Neutrophil (primary cell): ENCODE results near the gene ENAH.

Source experiments
- H3K27ac ChIP-seq: fragments of 200-600 bp; sonication (generic); 2 replicates; pipeline ENCODE4 v1.5.1; 2016; ENCODE audit warnings: mild to moderate bottlenecking, moderate library complexity
- H3K27me3 ChIP-seq: fragments of 200-600 bp; sonication (generic); 2 replicates; pipeline ENCODE4 v1.6.0; 2016; ENCODE audit warnings: mild to moderate bottlenecking
- H3K36me3 ChIP-seq: fragments of 200-600 bp; sonication (generic); 2 replicates; pipeline ENCODE4 v1.5.1; 2017
- H3K4me1 ChIP-seq, 2 experiments: fragments of 200-600 bp in 1 of 2; sonication (generic) in 1 of 2; 1 replicate in 1 of 2; 2 replicates in 1 of 2; pipeline versions ENCODE4 v1.5.1 to v1.6.1; 2013 to 2016; ENCODE audit warnings: low read depth in 1 of 2, low read length in 1 of 2, mild to moderate bottlenecking in 1 of 2, moderate library complexity in 1 of 2; ENCODE audit not compliant: control insufficient read depth in 1 of 2, insufficient read depth in 1 of 2
- H3K4me3 ChIP-seq, 2 experiments: fragments of 200-600 bp in 1 of 2; sonication (generic) in 1 of 2; 1 replicate in 1 of 2; 2 replicates in 1 of 2; pipeline ENCODE4 v1.5.1; 2013 to 2016; ENCODE audit warnings: low read depth in 1 of 2, low read length in 1 of 2, mild to moderate bottlenecking in 1 of 2, moderate library complexity in 1 of 2
- H3K9me3 ChIP-seq: fragments of 200-600 bp; sonication (generic); 2 replicates; pipeline ENCODE4 v1.5.1; 2016
- CTCF ChIP-seq: fragments of 200-600 bp; sonication (generic); IDR thresholded peaks from 2 replicates; pipeline ENCODE4 v1.5.1; 2016; ENCODE audit warnings: antibody characterized with exemption

ENAH gene

GRCh38 chr1:225611537-225612223 lies 41.2 kb downstream of the ENAH start:
- H3K9me3 ChIP-seq, result no peaks in the 10 kb centered on the region

GRCh38 chr1:225610539-225610938 lies 42.4 kb downstream of the ENAH start:
- TF ChIP-seq CTCF, result no peak
- Histone ChIP-seq H3K4me1 (no peaks in the 10 kb centered on the region), H3K4me3 (no peak overlapping the region), H3K36me3 (no peaks in the 10 kb centered on the region), H3K27ac (no peak overlapping the region), H3K27me3 (no peaks in the 10 kb centered on the region), H3K9me3 (no peaks in the 10 kb centered on the region)

More at GRCh38 chr1:225611537-225612223, 41.2 kb downstream of the ENAH start:
- TF ChIP-seq CTCF, result no peak
- Histone ChIP-seq H3K4me3 (no peak overlapping the region), H3K36me3 (no peaks in the 10 kb centered on the region), H3K4me1 (no peaks in the 10 kb centered on the region), H3K27ac (no peak overlapping the region), H3K27me3 (no peaks in the 10 kb centered on the region)

GRCh38 chr1:225608014-225608796 lies 44.7 kb downstream of the ENAH start:
- no peaks in the 10 kb centered on the region for H3K4me1 ChIP-seq
- no peaks in the 10 kb centered on the region for H3K36me3 ChIP-seq
- no peak overlapping the region for H3K4me3 ChIP-seq
- no peak overlapping the region for H3K27ac ChIP-seq
- no peak for TF ChIP-seq CTCF
- H3K9me3 ChIP-seq, result no peaks in the 10 kb centered on the region
- no peaks in the 10 kb centered on the region for H3K27me3 ChIP-seq

- TF ChIP-seq CTCF, result no peak
- H3K4me3 ChIP-seq, result no peak overlapping the region
Measured at GRCh38 chr1:225607355-225607754, 45.6 kb downstream of the ENAH start.

GRCh38 chr1:225603538-225604354 lies 49.2 kb downstream of the ENAH start:
- Histone ChIP-seq H3K4me3 (no peak overlapping the region), H3K27me3 (no peaks in the 10 kb centered on the region), H3K9me3 (no peaks in the 10 kb centered on the region), H3K27ac (no peak overlapping the region), H3K4me1 (no peaks in the 10 kb centered on the region), H3K36me3 (no peaks in the 10 kb centered on the region)
- TF ChIP-seq CTCF, result no peak

More at GRCh38 chr1:225607355-225607754, 45.6 kb downstream of the ENAH start:
- Histone ChIP-seq H3K27ac (no peak overlapping the region), H3K27me3 (no peaks in the 10 kb centered on the region), H3K4me1 (no peaks in the 10 kb centered on the region), H3K36me3 (no peaks in the 10 kb centered on the region), H3K9me3 (no peaks in the 10 kb centered on the region)
